ENCODE measurements around the gene NECAP2.

GRCh38 chr1:16474166-16474800, 33.8 kb downstream of the NECAP2 start:
- TF ChIP-seq PATZ1 (CRISPR knock-in tag; IDR thresholded peaks at IDR 0.05; ENCODE audit: borderline replicate concordance) (no peak), RARB (CRISPR knock-in tag; IDR thresholded peaks at IDR 0.05) (no peak)

Measured in SK-N-SH treated with all-trans-retinoic acid at 6 μM for 48 hours (cell line).